ENCODE data around the gene ZFAND2A. TPM values are rescaled to one million over a fixed set of nuclear protein-coding genes. Genes with fewer than 3 reads are reported as not detected.

Gene ZFAND2A
- total and polyA plus RNA-seq, 2 experiments from 2014 or later = 32.2 to 52.4 TPM

DNA sequence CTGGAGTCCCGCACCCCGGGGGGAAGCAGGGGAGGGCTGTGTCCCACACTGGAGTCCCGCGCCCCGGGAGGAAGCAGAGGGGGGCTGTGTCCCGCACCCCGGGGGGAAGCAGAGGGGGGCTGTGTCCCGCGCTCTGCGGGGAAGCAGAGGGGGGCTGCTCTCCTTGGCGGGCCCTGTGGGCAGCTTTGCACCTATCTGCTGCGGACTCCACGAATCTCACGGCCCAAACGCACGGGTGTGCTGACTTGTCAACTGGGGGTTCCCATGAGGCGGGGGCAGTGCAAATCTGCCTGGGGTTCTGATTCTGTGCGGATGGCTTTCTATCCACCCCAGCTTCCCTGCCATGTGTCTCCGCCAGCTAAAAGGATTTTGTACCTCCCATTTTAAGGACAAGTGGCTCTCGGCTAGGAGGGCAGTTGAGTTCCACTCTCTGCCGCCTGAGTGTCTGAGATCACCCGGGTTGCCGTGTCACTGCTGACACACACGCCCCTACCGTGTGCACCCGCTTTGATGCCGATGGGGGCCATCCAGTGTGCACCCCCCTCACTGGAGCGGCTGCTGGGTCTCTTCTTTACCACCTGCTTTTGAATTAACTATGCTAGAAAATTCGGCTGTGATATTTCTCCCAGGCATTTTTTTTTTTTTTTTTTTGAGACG, 51.6 kb downstream of the ZFAND2A start:
- H4K20me1 ChIP-seq (ENCODE audit: insufficient read depth) = no peaks in the 10 kb centered on the region
- H3K4me3 ChIP-seq = no peak overlapping the region
- no peak overlapping the region for H2AFZ ChIP-seq
- no peak for DNase-seq
- no peaks in the 10 kb centered on the region for H3K36me3 ChIP-seq (ENCODE audit: low read depth)
- TF ChIP-seq EZH2 (IDR thresholded peaks at IDR 0.05; ENCODE audit: insufficient read depth, poor library complexity, severe bottlenecking) = no peak
- TF ChIP-seq EZH2phosphoT487 (IDR thresholded peaks at IDR 0.05; ENCODE audit: insufficient read depth, low read depth) = no peak
- no peak overlapping the region for H3K9ac ChIP-seq
- no peaks in the 10 kb centered on the region for H3K9me3 ChIP-seq (ENCODE audit: low read depth)
- 90 to 94% methylated on average over 20 to 30 of the region's 30 CpGs for WGBS, 2 experiments (ENCODE audit: low coverage in 1 of 2, low lambda C conversion rate in 2 of 2, missing lambda C conversion rate in 2 of 2)
- H3K27me3 ChIP-seq (replicated peaks; ENCODE audit: insufficient read depth) = no peaks in the 10 kb centered on the region
- H3K4me1 ChIP-seq (ENCODE audit: insufficient read depth) = no peaks in the 10 kb centered on the region
- no peaks in the 10 kb centered on the region for H3F3A ChIP-seq (ENCODE audit: insufficient read depth)
- in situ Hi-C loops (cut with MboI) = no loop called here
- H3K79me2 ChIP-seq (ENCODE audit: insufficient read depth) = no peaks in the 10 kb centered on the region; the same call in 1 of the 2 replicates
- no peak overlapping the region for H3K27ac ChIP-seq
- H3K9me2 ChIP-seq (ENCODE audit: insufficient read depth) = no peaks in the 10 kb centered on the region
- H3K4me2 ChIP-seq (ENCODE audit: unreplicated experiment) = no peak overlapping the region

DNA sequence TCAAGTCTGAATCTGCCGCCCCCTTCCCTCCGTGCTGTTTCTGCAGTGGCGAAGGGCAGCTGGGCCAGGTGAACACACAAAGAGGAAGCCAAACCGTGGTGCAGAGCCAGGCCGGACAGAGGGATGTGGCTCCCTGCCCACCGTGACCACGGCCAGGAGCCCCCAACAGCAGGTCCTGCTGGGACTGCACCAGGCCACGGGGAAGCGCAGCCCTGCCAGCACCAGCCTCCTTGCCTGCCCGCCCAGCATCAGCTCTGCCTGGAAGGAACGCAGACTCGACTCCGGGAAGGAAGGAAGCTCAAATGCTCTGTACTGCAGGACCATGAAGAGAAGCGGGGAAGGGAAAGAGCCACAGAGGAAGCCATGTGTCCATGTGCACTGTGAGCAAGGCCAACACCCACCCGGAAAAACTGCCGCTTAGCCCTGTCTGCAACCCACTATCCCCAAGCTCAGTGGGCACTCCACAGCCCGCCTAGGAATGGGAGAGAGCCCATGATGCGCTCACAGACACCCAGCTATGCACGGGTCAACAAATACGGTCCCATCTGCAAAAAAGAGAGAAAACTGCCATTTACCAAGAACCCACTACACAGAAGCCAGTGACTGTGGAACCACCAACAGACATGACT, 53.1 kb downstream of the ZFAND2A start:
- Histone ChIP-seq H3K36me3 (ENCODE audit: low read depth) (no peaks in the 10 kb centered on the region), H3K4me2 (ENCODE audit: unreplicated experiment) (no peak overlapping the region), H3K79me2 (ENCODE audit: insufficient read depth) (no peaks in the 10 kb centered on the region), H3K4me1 (ENCODE audit: insufficient read depth) (no peaks in the 10 kb centered on the region), H3K9me2 (ENCODE audit: insufficient read depth) (no peaks in the 10 kb centered on the region), H3F3A (ENCODE audit: insufficient read depth) (no peaks in the 10 kb centered on the region), H3K27ac (no peak overlapping the region), H3K9ac (no peak overlapping the region), H3K27me3 (replicated peaks; ENCODE audit: insufficient read depth) (no peaks in the 10 kb centered on the region), H3K4me3 (no peak overlapping the region), H4K20me1 (ENCODE audit: insufficient read depth) (no peaks in the 10 kb centered on the region), H2AFZ (no peak overlapping the region), H3K9me3 (ENCODE audit: low read depth) (no peaks in the 10 kb centered on the region)
- in situ Hi-C loops (cut with MboI) = no loop called here
- WGBS, 2 experiments (ENCODE audit: low coverage in 1 of 2, low lambda C conversion rate in 2 of 2, missing lambda C conversion rate in 2 of 2) = 95 to 96% methylated on average over 19 to 20 of the region's 20 CpGs
- TF ChIP-seq EZH2phosphoT487 (IDR thresholded peaks at IDR 0.05; ENCODE audit: insufficient read depth, low read depth) = no peak
- no peak for TF ChIP-seq EZH2 (IDR thresholded peaks at IDR 0.05; ENCODE audit: insufficient read depth, poor library complexity, severe bottlenecking)
- no peak for DNase-seq

DNA sequence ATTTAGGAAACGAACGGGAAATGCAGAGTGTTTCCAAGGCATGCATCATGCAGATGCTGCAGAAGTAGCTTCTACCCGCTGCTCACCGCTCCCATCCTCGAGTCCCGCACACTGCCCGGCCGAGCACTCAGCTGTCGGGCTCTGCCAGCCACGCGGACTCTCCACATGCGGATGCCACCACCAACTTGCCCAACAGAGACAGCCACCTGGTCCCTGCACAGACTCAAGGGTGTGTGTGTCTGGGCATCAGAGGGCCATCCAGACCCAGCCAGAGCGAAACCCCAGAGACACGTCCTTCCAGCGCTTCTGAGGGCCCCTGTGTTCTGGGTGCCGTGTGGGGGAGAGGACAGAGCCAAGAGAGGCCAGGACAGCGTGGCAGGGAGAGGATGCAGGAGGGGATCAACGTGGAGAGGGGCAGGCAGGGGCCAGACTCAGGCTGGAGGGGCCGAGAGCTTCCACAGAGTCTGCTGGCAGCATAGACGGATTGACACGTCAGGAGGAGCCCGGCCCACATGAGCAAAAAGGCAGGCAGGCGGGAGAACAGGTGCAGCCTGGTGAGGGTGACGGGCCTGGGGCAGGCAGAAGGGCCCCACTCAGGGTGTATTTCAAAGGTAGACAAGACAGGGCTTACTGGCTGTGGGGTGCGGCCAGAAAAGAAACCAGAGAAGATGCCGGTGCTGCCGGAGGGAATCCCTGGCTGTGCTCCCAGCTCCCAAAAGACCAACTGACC, 53.8 kb downstream of the ZFAND2A start:
- no peaks in the 10 kb centered on the region for H3K4me1 ChIP-seq (ENCODE audit: insufficient read depth)
- no peaks in the 10 kb centered on the region for H3K9me2 ChIP-seq (ENCODE audit: insufficient read depth)
- no peaks in the 10 kb centered on the region for H3K36me3 ChIP-seq (ENCODE audit: low read depth)
- H3K79me2 ChIP-seq (ENCODE audit: insufficient read depth) = no peaks in the 10 kb centered on the region
- H4K20me1 ChIP-seq (ENCODE audit: insufficient read depth) = no peaks in the 10 kb centered on the region
- H3K27me3 ChIP-seq (replicated peaks; ENCODE audit: insufficient read depth) = no peaks in the 10 kb centered on the region
- WGBS, 2 experiments (ENCODE audit: low coverage in 1 of 2, low lambda C conversion rate in 2 of 2, missing lambda C conversion rate in 2 of 2) = 88% methylated on average over 27 of the region's 27 CpGs
- H3K27ac ChIP-seq = no peak overlapping the region
- H3K9ac ChIP-seq = no peak overlapping the region
- no peak overlapping the region for H3K4me3 ChIP-seq
- H3F3A ChIP-seq (ENCODE audit: insufficient read depth) = no peaks in the 10 kb centered on the region
- TF ChIP-seq EZH2phosphoT487 (IDR thresholded peaks at IDR 0.05; ENCODE audit: insufficient read depth, low read depth) (no peak), EZH2 (IDR thresholded peaks at IDR 0.05; ENCODE audit: insufficient read depth, poor library complexity, severe bottlenecking) (no peak)
- in situ Hi-C loops (cut with MboI) = no loop called here
- no peak overlapping the region for H2AFZ ChIP-seq
- no peak for DNase-seq
- no peaks in the 10 kb centered on the region for H3K9me3 ChIP-seq (ENCODE audit: low read depth)
- no peak overlapping the region for H3K4me2 ChIP-seq (ENCODE audit: unreplicated experiment)

GRCh38 chr7:1105189-1105588, 54.8 kb downstream of the ZFAND2A start:
- H3K9me2 ChIP-seq (ENCODE audit: insufficient read depth) = no peaks in the 10 kb centered on the region

More at GRCh38 chr7:1105189-1105588, 54.8 kb downstream of the ZFAND2A start:
- H2AFZ ChIP-seq = no peak overlapping the region
- in situ Hi-C loops (cut with MboI) = no loop called here
- H3F3A ChIP-seq (ENCODE audit: insufficient read depth) = no peaks in the 10 kb centered on the region
- H3K4me1 ChIP-seq (ENCODE audit: insufficient read depth) = no peaks in the 10 kb centered on the region
- no peaks in the 10 kb centered on the region for H3K79me2 ChIP-seq (ENCODE audit: insufficient read depth)
- no peaks in the 10 kb centered on the region for H3K27me3 ChIP-seq (replicated peaks; ENCODE audit: insufficient read depth)
- no peak overlapping the region for H3K4me3 ChIP-seq
- no peak overlapping the region for H3K9ac ChIP-seq
- no peaks in the 10 kb centered on the region for H3K9me3 ChIP-seq (ENCODE audit: low read depth)
- H4K20me1 ChIP-seq (ENCODE audit: insufficient read depth) = no peaks in the 10 kb centered on the region
- H3K4me2 ChIP-seq (ENCODE audit: unreplicated experiment) = no peak overlapping the region
- 88 to 92% methylated on average over 11 of the region's 11 CpGs for WGBS, 2 experiments (ENCODE audit: low coverage in 1 of 2, low lambda C conversion rate in 2 of 2, missing lambda C conversion rate in 2 of 2)
- no peak overlapping the region for H3K27ac ChIP-seq
- DNase-seq = no peak
- H3K36me3 ChIP-seq (ENCODE audit: low read depth) = no peaks in the 10 kb centered on the region
- TF ChIP-seq EZH2phosphoT487 (IDR thresholded peaks at IDR 0.05; ENCODE audit: insufficient read depth, low read depth) (no peak), EZH2 (IDR thresholded peaks at IDR 0.05; ENCODE audit: insufficient read depth, poor library complexity, severe bottlenecking) (no peak)
